ENCODE measurements around the gene KPNA4. TPM values are rescaled to one million over a fixed set of nuclear protein-coding genes. Genes with fewer than 3 reads are reported as not detected.
"Not testable (repeated sequence)": the region's sequence is repeated elsewhere in the genome, so short reads cannot be mapped to it uniquely, and the experiment has no call there.

Gene KPNA4
- total RNA-seq, 1 donor from 2014 or later: 61.6 TPM

GRCh38 chr3:160577556-160578195 lies 12.3 kb upstream of the KPNA4 start:
- TF ChIP-seq CTCF (IDR thresholded peaks at IDR 0.05): no peak
- Histone ChIP-seq H3K4me3 (no peak overlapping the region), H3K27ac (no peak overlapping the region), H3K4me1 (no peaks in the 10 kb centered on the region), H3K36me3 (no peaks in the 10 kb centered on the region), H3K9me3 (no peaks in the 10 kb centered on the region), H3K27me3 (ENCODE audit: low read depth) (no peaks in the 10 kb centered on the region)
- intact Hi-C loops (cut with DNase I): no loop called here
- no peak for DNase-seq
- ATAC-seq: no peak

DNA sequence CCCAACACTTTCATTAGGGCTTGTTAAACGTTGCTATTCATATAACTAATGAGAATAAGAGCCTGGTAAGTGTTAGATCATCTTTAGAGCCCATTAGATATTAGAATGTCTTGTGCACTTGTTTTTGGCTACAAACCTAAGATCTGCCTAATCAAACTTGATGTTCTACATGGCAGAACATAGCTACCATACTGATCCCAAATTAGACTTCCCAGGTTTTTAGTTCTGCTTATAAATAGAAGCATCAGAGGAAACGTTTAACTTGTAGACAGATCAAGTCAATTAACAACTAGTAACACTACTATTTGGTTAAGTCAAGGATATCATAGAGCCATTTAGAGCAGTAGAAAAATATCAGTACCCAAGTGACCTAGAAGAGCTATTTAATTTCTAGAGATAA lies 11.7 kb upstream of the KPNA4 start:
- no peak for ATAC-seq
- Histone ChIP-seq H3K9me3 (no peaks in the 10 kb centered on the region), H3K27ac (no peak overlapping the region), H3K36me3 (no peaks in the 10 kb centered on the region), H3K27me3 (ENCODE audit: low read depth) (no peaks in the 10 kb centered on the region), H3K4me1 (no peaks in the 10 kb centered on the region), H3K4me3 (no peak overlapping the region)
- no peak for DNase-seq
- TF ChIP-seq CTCF (IDR thresholded peaks at IDR 0.05): no peak
- intact Hi-C loops (cut with DNase I): no loop called here

- no peaks in the 10 kb centered on the region for H3K4me1 ChIP-seq
- H3K4me3 ChIP-seq: no peak overlapping the region
- intact Hi-C loops (cut with DNase I): no loop called here
- H3K9me3 ChIP-seq: no peaks in the 10 kb centered on the region
- no peak overlapping the region for H3K27ac ChIP-seq
- no peaks in the 10 kb centered on the region for H3K27me3 ChIP-seq (ENCODE audit: low read depth)
- ATAC-seq: no peak
- no peak for DNase-seq
- no peaks in the 10 kb centered on the region for H3K36me3 ChIP-seq
- TF ChIP-seq CTCF (IDR thresholded peaks at IDR 0.05): no peak
These were observed 11.2 kb upstream of the KPNA4 start for GRCh38 chr3:160576621-160577020.

- intact Hi-C loops (cut with DNase I): no loop called here
- DNase-seq (no peak), ATAC-seq (no peak)
- Histone ChIP-seq H3K36me3 (no peaks in the 10 kb centered on the region), H3K27me3 (ENCODE audit: low read depth) (no peaks in the 10 kb centered on the region), H3K4me3 (no peak overlapping the region), H3K9me3 (no peaks in the 10 kb centered on the region), H3K4me1 (no peaks in the 10 kb centered on the region), H3K27ac (no peak overlapping the region)
- no peak for TF ChIP-seq CTCF (IDR thresholded peaks at IDR 0.05)
These were observed 10.2 kb upstream of the KPNA4 start for GRCh38 chr3:160575589-160575988.

DNA sequence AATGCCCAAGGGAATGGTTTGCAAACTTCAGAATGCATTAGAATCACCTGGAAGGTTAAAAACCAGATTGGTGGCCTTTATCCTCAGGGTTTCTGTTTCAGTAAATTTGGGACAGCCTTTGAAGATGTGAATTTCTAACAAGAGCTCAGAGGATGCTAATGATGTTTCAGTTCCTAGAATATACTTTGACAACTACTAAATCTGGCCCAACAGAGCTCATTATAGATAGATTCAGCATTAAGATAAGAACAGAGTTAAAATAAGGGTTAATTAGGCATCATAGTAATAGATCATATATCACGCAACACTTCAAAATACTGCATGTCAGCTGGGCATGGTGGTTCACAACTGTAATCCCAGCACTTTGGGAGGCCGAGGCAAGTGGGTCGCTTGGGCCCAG lies 9.3 kb upstream of the KPNA4 start:
- Histone ChIP-seq H3K27me3 (ENCODE audit: low read depth) (no peaks in the 10 kb centered on the region), H3K27ac (no peak overlapping the region), H3K36me3 (no peaks in the 10 kb centered on the region), H3K4me3 (no peak overlapping the region), H3K4me1 (no peaks in the 10 kb centered on the region), H3K9me3 (no peaks in the 10 kb centered on the region)
- DNase-seq: no peak
- ATAC-seq: no peak
- no peak for TF ChIP-seq CTCF (IDR thresholded peaks at IDR 0.05)
- intact Hi-C loops (cut with DNase I): no loop called here

DNA sequence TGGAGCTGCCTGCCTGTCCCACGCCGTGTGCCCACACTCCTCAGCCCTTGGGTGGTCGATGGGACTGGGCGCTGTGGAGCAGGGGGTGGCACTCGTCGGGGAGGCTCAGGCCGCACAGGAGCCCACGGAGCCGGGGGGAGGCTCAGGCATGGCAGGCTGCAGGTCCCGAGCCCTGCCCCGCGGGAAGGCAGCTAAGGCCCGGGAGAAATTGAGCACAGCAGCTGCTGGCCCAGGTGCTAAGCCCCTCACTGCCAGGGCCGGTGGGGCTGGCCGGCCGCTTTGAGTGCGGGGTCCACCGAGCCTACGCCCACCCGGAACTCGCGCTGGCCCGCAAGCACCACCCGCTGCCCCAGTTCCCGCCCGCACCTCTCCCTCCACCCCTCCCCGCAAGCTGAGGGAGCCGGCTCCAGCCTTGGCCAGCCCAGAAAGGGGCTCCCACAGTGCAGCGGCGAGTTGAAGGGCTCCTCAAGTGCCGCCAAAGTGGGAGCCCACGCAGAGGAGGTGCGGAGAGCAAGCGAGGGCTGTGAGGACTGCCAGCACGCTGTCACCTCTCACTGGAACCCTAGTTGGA lies 8.7 kb upstream of the KPNA4 start:
- H3K27me3 ChIP-seq (ENCODE audit: low read depth); H3K4me1 ChIP-seq; ATAC-seq; DNase-seq; H3K27ac ChIP-seq; H3K9me3 ChIP-seq; H3K36me3 ChIP-seq; intact Hi-C loops (cut with DNase I); H3K4me3 ChIP-seq: not testable (repeated sequence)

Data from lower lobe of right lung (tissue), 2 donors.